ENCODE measurements around the gene RALB.
A peak's percentile ranks its signal among the peaks of the same experiment; 100 is the strongest.

RALB gene, protein sequence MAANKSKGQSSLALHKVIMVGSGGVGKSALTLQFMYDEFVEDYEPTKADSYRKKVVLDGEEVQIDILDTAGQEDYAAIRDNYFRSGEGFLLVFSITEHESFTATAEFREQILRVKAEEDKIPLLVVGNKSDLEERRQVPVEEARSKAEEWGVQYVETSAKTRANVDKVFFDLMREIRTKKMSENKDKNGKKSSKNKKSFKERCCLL

DNA sequence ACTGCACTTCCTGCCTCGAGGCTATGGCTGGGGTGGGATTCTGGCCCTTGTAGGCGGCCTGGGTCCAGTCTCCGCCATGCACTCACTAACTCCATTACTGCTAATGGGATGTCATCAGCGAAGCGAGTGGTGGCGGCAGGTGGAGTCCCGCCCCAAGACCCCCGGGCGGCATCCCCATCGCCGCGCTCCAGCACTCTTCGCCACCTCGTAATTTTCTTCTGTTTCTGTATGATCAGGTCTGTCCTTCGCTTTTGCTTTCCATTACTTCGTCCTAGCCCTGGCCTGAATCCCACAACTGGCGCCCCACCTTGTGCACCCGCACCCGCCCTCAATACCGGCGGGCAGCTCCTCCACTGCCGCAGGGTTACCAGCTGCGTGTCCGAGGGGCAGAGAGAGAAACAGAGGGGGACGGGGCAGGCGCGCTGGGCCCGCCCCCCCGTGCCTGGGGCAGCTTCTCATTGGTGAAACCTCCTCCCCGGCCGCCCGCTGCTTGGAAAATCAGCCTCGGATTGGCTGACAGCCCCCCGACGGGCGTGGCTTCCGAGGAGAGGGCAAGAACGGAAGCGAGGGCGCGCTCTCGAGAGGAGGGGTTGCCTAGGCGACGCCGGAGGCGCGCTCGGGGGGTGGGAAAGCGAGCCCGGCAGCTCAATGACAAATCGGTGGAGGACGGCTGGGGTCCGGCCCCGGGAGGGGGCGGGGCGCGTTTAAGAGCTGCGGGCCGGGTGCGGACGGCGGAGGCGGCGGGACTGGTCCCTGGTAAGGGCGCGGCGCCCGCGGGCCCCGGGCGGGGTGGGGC, at the start of gene RALB:
TSS of gene RALB (plus strand) at position 628 of the 796 bp plus-strand sequence. CDS start 25,813 bp downstream, outside the sequence.
- H3K4me3 ChIP-seq (replicated peaks; ENCODE audit: low read depth, low read length) = peak within 1 kb of the TSS; percentile 83
- DNase-seq (ENCODE audit: extremely low read depth, low read depth) = peak; percentile 87
- TF ChIP-seq, protein P1, sequence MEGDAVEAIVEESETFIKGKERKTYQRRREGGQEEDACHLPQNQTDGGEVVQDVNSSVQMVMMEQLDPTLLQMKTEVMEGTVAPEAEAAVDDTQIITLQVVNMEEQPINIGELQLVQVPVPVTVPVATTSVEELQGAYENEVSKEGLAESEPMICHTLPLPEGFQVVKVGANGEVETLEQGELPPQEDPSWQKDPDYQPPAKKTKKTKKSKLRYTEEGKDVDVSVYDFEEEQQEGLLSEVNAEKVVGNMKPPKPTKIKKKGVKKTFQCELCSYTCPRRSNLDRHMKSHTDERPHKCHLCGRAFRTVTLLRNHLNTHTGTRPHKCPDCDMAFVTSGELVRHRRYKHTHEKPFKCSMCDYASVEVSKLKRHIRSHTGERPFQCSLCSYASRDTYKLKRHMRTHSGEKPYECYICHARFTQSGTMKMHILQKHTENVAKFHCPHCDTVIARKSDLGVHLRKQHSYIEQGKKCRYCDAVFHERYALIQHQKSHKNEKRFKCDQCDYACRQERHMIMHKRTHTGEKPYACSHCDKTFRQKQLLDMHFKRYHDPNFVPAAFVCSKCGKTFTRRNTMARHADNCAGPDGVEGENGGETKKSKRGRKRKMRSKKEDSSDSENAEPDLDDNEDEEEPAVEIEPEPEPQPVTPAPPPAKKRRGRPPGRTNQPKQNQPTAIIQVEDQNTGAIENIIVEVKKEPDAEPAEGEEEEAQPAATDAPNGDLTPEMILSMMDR (IDR thresholded peaks at IDR 0.05; ENCODE audit: low read depth, low read length, missing control alignments) = no peak

DNA sequence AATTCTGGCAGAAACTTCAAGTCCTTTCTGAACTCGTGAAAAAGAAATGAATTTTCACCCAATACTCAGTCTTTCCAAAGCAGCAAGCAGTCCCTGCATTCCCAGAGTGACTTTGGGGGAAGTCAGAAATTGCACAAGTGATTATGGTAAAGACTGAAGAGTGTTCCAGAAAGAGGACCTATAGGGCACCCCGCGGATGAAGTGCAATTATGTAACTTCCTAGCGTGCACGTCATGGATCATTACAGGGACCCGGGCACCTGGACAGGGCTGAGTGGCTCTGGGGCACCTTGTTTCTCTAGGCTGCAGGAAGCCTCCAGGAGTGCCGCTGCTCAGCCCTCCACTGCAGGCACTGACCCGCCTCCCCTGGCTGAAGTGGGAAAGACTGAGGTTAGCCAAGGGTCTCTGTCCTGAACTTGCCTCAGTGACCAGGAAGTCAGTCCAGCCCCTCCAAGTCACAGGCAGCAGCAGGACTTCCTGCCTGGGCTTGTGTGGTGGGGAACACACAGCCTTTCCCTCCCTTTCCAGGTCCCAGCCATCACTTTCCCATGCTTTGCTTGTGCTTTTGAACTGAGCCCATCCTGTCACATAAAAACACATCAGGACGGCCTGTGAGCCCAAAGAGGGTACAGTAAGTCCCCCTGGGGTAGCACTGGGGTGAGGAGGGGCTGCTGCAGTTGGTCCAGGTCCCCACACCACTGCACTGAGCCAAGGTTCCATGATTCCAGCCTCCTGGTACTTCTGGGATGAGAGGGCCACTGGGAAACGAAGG, 49.2 kb upstream of the RALB start:
- DNase-seq (ENCODE audit: extremely low read depth, low read depth) = no peak
- H3K4me3 ChIP-seq (replicated peaks; ENCODE audit: low read depth, low read length) = no peak overlapping the region
- TF ChIP-seq, protein P1 (IDR thresholded peaks at IDR 0.05; ENCODE audit: low read depth, low read length, missing control alignments) = no peak

DNA sequence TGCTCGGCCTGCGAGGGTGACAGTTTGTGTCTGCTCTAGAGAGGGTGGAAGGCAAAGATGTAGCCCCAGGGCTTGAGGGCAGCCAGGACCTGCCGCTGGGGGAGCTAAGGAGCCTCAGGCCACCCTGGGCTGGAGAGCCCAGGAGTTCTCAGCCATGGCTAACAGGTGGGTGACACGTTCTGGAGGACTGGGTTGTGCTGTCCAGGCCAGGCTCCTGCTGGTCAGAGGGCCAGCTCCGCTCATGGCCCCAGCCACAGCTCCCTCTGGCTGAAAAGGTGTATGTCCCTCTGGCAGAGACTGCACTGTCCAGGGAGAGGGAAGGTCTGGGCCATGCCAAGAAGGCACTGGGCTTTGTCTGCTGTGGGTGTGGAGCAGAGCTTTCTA, 48.6 kb upstream of the RALB start:
- no peak for DNase-seq (ENCODE audit: extremely low read depth, low read depth)
- TF ChIP-seq, protein P1 (IDR thresholded peaks at IDR 0.05; ENCODE audit: low read depth, low read length, missing control alignments) = peak; percentile 35
- no peak overlapping the region for H3K4me3 ChIP-seq (replicated peaks; ENCODE audit: low read depth, low read length)

DNA sequence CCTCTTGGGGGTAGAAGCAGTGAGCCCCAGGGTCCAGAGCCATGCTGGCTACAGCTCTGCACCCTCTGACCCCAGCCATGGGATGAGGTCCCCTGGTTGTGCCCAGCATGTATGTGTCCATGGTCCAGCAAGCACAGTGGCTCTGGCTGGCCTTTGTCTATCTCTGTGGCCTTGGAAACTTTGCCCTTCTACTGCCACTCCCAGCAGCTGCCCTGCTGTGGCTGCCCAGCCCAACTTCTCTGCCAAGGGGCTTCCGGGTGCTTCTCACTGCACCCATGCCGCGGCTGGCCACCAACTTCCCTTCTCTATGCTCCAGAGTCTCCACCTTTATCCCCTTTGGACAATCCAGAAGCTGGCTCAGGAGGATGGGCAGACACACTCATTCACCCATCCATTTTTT, 48.2 kb upstream of the RALB start:
- no peak overlapping the region for H3K4me3 ChIP-seq (replicated peaks; ENCODE audit: low read depth, low read length)
- no peak for DNase-seq (ENCODE audit: extremely low read depth, low read depth)
- TF ChIP-seq, protein P1 (IDR thresholded peaks at IDR 0.05; ENCODE audit: low read depth, low read length, missing control alignments) = no peak

DNA sequence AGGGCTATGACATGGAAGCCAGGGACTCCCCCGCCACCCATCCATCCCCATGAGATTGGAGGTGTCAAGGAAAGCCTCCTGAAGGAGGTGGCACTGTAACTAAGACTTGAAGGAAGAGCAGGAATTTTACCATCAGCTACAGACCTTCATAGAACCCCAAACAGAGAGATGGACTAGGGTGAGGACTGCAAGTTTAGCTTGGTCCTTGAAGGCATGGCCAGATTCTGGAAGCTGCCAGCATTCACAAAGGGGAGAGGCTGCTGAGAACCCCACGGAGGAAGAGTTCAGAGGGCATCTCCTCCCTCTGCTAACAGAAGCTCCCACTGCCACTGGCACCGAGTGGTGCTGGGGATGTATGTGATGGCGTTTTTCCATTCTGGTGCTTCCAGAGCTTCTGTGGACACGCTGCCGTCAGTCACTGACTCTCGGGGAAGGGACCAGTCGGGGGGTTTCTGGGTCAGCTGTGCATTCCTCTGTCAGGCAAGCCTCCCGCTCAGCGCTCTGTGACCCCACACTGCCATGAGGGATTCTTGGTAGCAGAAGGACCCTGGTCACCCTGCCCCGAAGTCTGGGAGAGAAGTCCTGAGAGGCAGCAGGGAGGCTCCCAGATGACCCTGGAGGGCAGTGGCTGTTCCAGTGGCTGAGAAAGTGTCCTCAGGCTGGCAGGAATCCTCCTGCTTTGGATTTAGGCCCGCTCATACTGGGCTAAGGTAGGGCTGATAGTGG, 47.5 kb upstream of the RALB start:
- H3K4me3 ChIP-seq (replicated peaks; ENCODE audit: low read depth, low read length) = no peak overlapping the region
- TF ChIP-seq, protein P1 (IDR thresholded peaks at IDR 0.05; ENCODE audit: low read depth, low read length, missing control alignments) = no peak
- no peak for DNase-seq (ENCODE audit: extremely low read depth, low read depth)

DNA sequence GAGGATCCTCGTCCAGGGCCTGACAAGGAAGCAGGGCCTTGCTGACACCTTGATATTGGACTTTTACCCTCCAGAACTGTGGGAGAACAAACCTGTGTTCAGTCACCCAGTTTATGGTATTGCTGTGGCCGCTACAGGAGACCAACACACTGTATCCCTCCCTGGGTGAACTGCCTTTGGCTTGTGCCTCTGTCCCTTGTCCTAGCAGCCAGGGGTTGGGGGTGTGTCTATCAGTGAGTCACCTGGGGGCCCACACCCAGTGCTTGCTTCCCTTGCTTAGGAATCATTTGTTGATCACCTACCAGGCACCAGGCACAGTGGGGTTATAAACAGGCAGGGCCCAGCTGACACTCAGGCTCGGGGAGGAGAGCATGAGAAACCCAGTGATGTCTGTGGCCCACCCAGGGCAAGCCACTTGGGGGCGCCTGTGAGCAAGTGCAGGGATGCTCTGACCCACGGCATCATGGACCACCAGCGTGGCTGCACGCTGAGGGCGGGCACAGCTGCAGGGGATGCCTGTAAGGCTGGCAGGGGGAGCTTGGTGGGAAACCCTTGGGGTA, 46.5 kb upstream of the RALB start:
- TF ChIP-seq, protein P1 (IDR thresholded peaks at IDR 0.05; ENCODE audit: low read depth, low read length, missing control alignments) = peak; percentile 64
- no peak overlapping the region for H3K4me3 ChIP-seq (replicated peaks; ENCODE audit: low read depth, low read length)
- no peak for DNase-seq (ENCODE audit: extremely low read depth, low read depth)

All from HFF-Myc (cell line).